Measurements from ENCODE around the gene RFX2.

DNA sequence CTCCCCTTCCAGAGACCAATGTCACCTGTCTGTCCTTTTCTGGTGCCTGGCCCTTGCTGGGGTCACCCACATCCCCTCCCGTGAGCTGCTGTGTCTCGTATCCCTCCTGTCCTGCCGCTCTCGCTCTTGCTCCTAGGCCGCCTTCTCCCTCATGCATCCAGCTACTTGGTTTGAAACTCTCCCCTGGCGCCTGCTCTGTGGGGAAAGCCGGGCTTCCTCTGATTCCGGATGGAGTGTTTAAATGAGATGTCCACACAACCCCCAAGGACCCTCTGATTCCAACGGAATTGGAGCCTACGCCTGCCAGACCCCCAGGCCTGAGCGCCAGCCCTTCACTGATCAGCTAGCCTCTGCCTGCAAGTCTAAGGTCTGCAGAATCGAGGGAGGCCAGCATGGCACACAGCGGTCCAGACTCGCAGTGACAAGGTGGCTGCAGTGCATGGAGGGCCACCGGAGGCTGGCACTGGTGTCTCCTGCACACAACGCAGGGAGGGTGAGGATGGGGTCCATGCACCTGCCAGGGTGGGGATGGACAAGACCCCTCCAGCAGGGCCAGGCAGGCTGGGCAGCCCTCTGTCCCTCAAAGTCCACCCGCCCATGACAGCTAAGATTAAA, 47.2 kb downstream of the RFX2 start:
- TF ChIP-seq, protein P1, sequence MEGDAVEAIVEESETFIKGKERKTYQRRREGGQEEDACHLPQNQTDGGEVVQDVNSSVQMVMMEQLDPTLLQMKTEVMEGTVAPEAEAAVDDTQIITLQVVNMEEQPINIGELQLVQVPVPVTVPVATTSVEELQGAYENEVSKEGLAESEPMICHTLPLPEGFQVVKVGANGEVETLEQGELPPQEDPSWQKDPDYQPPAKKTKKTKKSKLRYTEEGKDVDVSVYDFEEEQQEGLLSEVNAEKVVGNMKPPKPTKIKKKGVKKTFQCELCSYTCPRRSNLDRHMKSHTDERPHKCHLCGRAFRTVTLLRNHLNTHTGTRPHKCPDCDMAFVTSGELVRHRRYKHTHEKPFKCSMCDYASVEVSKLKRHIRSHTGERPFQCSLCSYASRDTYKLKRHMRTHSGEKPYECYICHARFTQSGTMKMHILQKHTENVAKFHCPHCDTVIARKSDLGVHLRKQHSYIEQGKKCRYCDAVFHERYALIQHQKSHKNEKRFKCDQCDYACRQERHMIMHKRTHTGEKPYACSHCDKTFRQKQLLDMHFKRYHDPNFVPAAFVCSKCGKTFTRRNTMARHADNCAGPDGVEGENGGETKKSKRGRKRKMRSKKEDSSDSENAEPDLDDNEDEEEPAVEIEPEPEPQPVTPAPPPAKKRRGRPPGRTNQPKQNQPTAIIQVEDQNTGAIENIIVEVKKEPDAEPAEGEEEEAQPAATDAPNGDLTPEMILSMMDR (IDR thresholded peaks at IDR 0.05): no peak
- TF ChIP-seq POLR2A (IDR thresholded peaks at IDR 0.05): no peak

Measured in body of pancreas (tissue), 4 donors.